DMS153 (cell line): Measurements from ENCODE around the gene COX4I1.

Experiments used
- DNase-seq: peaks from one replicate; lab custom pipeline; 2025; lab: John Stamatoyannopoulos, UW

Gene COX4I1

GRCh38 chr16:85799497-85800320 lies at the start of gene COX4I1, which contains the start of gene EMC8:
Gene COX4I1, plus strand, starts transcription at chr16:85799695. Its CDS starts 1,511 bp downstream, at chr16:85801206.
Gene EMC8, minus strand, starts transcription at chr16:85799544. Its CDS starts 249 bp downstream, at chr16:85799295.
- peak; percentile 85 for DNase-seq

DNA sequence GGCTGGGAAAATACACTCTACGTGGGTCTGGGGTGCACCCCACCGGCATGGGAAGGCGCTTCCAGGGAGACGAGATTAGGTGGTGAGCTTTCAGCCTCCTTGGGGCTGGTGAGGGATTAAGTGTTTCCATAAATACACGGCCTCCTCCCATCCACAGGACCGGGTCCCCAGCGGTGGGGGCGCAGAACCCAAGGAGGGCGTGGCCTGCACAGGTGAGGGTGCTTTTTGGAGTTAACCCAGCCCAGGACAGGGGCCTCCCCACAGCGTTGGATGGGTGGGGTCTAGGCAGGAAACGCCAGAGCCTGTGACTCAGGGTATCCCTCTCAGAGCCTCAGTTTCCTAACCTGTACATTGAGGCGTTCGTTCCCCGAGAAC lies 49.7 kb upstream of the COX4I1 start:
- DNase-seq, result no peak

- DNase-seq, result no peak
Observed at GRCh38 chr16:85750146-85750826, 49.2 kb upstream of the COX4I1 start.

DNA sequence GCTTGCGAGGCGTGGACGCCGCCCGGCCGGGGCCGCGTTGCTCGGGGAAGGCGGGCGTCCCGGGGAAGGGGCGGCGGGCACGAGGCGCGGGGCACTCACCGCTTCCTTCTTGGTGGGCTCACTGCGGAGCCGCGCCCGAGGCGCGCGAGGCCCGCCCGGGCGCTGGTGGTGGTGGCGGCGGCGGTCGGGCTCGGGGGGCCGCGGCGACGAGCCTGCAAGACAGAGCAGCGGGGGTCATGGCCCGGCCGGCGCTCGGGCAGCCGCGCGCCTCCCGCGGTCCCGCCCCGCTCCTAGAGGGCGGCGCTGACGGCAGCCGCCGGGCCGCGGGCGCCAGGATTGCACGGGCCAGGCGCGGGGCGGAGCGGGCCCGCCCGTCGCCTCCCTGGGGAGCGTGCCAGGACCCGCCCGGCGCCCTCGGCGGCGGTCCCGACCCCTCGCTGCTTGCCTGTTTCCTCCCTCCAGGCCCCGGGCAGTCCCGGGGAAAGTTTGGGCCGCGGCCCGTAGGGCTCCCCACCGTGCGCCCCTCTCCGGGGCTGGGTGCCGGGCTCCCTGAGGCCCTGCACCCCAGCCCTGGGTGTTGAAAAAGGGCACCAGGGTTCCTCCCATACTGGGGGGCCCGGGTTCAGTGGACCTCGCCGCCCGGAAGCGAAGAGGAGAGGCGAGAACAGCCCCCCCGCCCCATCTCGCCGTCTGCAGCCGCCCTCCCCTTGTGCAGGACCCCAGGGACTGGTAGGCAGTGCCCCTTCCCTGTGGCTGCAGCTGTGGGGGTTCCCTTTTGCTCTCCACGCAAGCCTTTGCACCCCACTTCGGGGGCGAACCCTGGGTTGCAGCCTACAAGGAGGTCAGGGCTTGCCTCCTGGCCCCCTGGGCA lies 48.4 kb upstream of the COX4I1 start, which contains the start of gene C16orf74:
TSS of gene C16orf74 (minus strand) at position 270 of the 871 bp plus-strand sequence. CDS start 15,879 bp downstream, outside the sequence.
- DNase-seq, result no peak

GRCh38 chr16:85751698-85752501 lies 47.6 kb upstream of the COX4I1 start:
- DNase-seq, result no peak

DNA sequence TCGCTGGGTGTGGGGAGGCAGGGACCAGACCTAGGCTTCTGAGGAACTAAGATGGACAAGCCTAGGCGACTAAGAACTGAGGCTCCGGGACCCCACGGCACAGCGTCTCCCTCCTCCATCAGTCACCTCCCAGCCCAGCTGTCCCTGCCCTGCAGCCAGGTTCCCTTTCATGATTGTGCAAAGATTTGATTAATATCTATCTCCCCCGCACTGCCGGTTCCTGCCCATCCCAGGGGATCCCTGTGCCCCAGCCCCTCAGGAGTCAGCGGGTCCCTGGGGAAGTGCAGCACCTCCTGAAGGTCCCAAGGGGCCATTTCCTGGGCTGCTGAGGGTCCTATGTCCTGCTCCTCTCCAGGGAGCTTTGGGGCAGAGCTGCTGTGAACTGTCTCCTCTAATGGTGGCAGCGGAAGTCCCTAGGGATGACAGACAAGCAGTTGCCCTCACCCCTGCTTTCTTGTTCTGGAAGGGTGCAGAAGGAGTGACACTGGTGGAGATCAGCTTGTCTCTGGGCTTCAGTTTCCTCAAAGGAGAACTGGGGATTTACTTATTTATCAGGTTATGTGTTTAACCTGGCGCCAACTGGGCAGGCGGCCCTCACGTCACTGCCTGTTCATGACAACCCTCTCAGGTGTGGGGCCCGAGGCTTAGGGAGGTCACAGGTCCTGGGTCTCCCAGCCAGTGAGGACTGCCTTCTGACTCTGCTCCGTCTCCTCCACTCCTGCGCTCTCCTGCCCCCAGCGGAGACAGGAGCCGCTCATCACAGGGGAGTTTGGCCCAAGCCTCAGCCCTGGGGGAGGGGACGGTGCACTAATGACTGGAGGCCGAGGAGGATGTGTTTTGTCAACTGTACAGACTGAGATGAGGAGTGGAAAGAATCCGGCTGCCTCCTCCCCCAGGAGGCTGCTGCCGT lies 46.7 kb upstream of the COX4I1 start:
- DNase-seq, result peak; percentile 68

DNA sequence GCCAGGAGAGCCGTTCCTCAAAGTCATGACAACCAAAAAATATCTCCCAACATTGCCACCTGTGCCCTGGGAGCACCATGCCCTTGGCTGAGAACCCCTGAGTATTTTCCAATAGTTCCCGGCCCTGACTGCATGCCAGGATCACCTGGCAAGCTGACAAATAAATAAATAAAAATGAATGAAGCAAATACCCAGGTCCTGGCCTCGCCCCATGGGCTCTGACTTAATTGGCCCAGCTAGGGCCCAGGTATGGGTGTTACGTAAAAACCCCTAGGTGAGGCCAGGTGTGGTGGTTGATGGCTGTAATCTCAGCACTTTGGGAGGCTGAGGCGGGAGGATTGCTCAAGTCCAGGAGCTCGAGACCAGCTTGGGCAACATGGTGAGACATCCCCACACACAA lies 45.9 kb upstream of the COX4I1 start:
- peak; percentile 80 for DNase-seq

DNA sequence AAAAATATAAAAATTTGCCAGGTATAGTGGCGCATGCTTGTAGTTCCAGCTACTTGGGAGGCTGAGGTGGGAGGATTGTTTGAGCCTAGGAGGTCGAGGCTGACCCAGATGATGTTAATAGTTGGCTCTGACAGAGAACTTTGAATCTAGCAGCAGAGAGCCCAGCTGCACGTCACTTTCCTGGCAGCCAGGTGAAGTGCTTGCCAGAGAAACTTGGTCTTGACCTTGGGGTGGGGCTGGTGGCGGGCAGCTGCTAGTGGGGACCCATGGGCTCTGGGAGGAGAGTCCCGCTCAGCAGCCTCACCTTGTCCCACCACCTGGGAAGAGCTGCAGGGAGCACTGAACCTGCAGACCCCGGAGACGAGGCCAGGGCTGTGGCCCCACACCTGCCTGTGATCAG lies 45.5 kb upstream of the COX4I1 start:
- DNase-seq, result no peak

DNA sequence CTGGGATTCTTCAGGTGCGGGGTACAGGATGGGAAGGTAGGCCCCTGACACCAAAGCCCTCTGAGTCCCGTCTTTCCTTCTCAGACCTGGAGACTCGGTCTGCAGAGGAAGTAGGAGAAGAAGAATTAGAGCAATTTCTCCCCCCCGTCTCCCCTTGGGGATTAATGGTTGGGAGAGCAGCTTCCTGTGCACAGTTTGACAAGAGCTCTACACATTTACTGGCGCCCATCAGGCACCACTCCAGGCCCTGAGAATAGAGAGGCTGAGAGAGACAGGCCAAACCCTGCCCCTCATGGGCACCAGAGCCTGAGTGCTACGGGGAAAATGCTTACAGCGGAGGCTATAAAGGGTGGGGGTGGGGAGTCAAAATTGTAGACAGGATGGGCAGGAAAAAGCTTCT lies 45.1 kb upstream of the COX4I1 start:
- peak; percentile 87 for DNase-seq

GRCh38 chr16:85755929-85756768 lies 43.3 kb upstream of the COX4I1 start:
- no peak for DNase-seq

- DNase-seq, result no peak
Observed at GRCh38 chr16:85757341-85757822, 42.1 kb upstream of the COX4I1 start.

- DNase-seq, result no peak
Observed at GRCh38 chr16:85759136-85759535, 40.4 kb upstream of the COX4I1 start.

- DNase-seq, result no peak
Observed at GRCh38 chr16:85759631-85760419, 39.7 kb upstream of the COX4I1 start.

DNA sequence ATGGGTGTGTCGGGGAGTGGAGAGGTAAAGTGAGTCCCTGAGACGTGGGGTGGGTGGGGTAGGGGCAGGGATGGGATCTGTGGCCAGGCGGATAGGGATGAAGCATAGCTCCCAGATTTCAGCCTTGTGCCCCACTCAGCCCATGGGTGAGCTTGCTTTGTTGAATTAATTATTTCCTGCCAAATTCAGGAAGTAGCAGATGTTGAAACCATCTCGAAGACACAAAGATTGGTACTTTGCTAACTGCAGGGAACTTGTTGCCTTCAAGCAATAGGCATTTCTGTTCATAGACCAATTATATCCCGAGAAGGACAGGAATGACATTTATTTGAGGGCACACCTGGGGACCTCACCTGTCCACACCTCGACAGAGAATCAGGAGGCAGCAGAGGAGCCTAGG lies 37.6 kb upstream of the COX4I1 start:
- no peak for DNase-seq

GRCh38 chr16:85762970-85763369 lies 36.5 kb upstream of the COX4I1 start:
- no peak for DNase-seq

GRCh38 chr16:85763616-85764015 lies 35.9 kb upstream of the COX4I1 start:
- DNase-seq, result no peak

GRCh38 chr16:85765211-85765610 lies 34.3 kb upstream of the COX4I1 start:
- no peak for DNase-seq

DNA sequence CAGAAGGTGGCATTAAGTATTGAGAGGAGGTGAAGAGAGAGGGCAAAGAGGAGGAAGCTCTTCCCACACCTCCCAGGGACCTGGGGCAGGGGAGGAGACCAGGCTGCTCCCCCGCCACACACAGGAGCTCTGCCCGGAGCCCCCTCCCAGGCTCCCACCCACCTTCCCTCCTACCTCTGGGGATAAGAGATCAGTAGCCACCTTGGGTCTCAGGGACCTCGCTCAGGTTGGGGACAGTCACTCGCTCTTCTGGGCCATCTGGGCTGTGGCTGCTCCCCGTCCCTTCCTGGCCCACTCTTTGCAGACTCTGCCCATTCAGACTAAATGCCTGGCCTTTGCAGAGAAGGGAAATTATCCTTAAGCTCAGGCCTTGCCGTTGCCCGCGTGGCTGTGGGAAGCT lies 33.7 kb upstream of the COX4I1 start:
- DNase-seq, result no peak
